GM23338 (cell line): ENCODE data around the gene STAMBP. TPM values are rescaled to one million over a fixed set of nuclear protein-coding genes. Genes with fewer than 3 reads are reported as not detected.

Experiments
- ATAC-seq: fragments of 200-7000 bp; cut with Tn5 transposase; 3 replicates; pipeline ENCODE4 v1.9.1; 2020
- DNase-seq: peaks from one replicate; pipeline ENCODE4 v3.0.0-alpha.2; 2015; ENCODE audit warnings: low spot score
- H2AFZ ChIP-seq: fragments of 200-600 bp; sonication (generic); 2 replicates; pipeline ENCODE4 v1.8.0; 2016; ENCODE audit warnings: antibody characterized with exemption, mild to moderate bottlenecking, moderate library complexity
- H3F3A ChIP-seq: fragments of 200-600 bp; sonication (generic); replicated peaks from 2 replicates; pipeline ENCODE4 v1.8.0; 2017; ENCODE audit warnings: antibody characterized with exemption, mixed run types, low read depth
- H3K27ac ChIP-seq: fragments of 200-600 bp; sonication (generic); 2 replicates; pipeline ENCODE4 v1.6.1; 2016; ENCODE audit warnings: low read depth
- H3K27me3 ChIP-seq: fragments of 200-600 bp; sonication (generic); 2 replicates; pipeline ENCODE4 v1.8.0; 2016; ENCODE audit warnings: mild to moderate bottlenecking, mixed run types, moderate library complexity; ENCODE audit not compliant: insufficient read depth
- H3K36me3 ChIP-seq: fragments of 200-600 bp; sonication (generic); 2 replicates; pipeline ENCODE4 v1.8.0; 2016; ENCODE audit warnings: mild to moderate bottlenecking; ENCODE audit not compliant: insufficient read depth
- H3K4me1 ChIP-seq: fragments of 200-600 bp; sonication (generic); 2 replicates; pipeline ENCODE4 v1.8.0; 2016; ENCODE audit warnings: mild to moderate bottlenecking, moderate library complexity; ENCODE audit not compliant: insufficient read depth
- H3K4me2 ChIP-seq: fragments of 200-600 bp; sonication (generic); 2 replicates; pipeline ENCODE4 v1.7.1; 2017; ENCODE audit warnings: mixed run types
- H3K4me3 ChIP-seq: fragments of 200-600 bp; sonication (generic); 2 replicates; pipeline ENCODE4 v1.6.1; 2016; ENCODE audit warnings: mixed run types
- H3K79me2 ChIP-seq: fragments of 200-600 bp; sonication (generic); replicated peaks from 2 replicates; pipeline ENCODE4 v1.8.0; 2017; ENCODE audit warnings: mild to moderate bottlenecking; ENCODE audit not compliant: insufficient read depth
- H3K9me2 ChIP-seq: fragments of 200-600 bp; sonication (generic); 2 replicates; pipeline ENCODE4 v1.8.0; 2017; ENCODE audit not compliant: insufficient read depth
- H4K20me1 ChIP-seq: fragments of 200-600 bp; sonication (generic); replicated peaks from 2 replicates; pipeline ENCODE4 v1.8.0; 2017; ENCODE audit warnings: mild to moderate bottlenecking; ENCODE audit not compliant: insufficient read depth
- H3K27ac Mint-ChIP-seq: 2 replicates; pipeline ENCODE4 v1.8.0; 2020; ENCODE audit warnings: inconsistent platforms, mild to moderate bottlenecking, moderate library complexity, mixed read lengths
- H3K27me3 Mint-ChIP-seq: 3 replicates; pipeline ENCODE4 v1.8.0; 2022; ENCODE audit warnings: low read depth, mild to moderate bottlenecking, moderate library complexity, mixed read lengths, inconsistent platforms; ENCODE audit not compliant: insufficient read depth, poor library complexity
- H3K36me3 Mint-ChIP-seq: 3 replicates; pipeline ENCODE4 v1.8.0; 2021; ENCODE audit warnings: low read depth, mild to moderate bottlenecking, inconsistent platforms, moderate library complexity, mixed read lengths
- H3K4me1 Mint-ChIP-seq: 3 replicates; pipeline ENCODE4 v1.8.0; 2020; ENCODE audit warnings: mild to moderate bottlenecking, inconsistent platforms, mixed read lengths
- H3K4me3 Mint-ChIP-seq: 3 replicates; pipeline ENCODE4 v1.8.0; 2021; ENCODE audit warnings: moderate library complexity, mild to moderate bottlenecking, inconsistent platforms, mixed read lengths
- H3K9me3 Mint-ChIP-seq: 3 replicates; pipeline ENCODE4 v1.8.0; 2020; ENCODE audit warnings: moderate library complexity, mild to moderate bottlenecking, inconsistent platforms, mixed read lengths
- CREB1 ChIP-seq: fragments of 250-450 bp; sonication (Bioruptor Pico); IDR thresholded peaks from 2 replicates; pipeline ENCODE4 v1.5.0; 2020; ENCODE audit warnings: low read depth, mild to moderate bottlenecking, moderate library complexity
- EZH2 ChIP-seq: fragments of 200-600 bp; sonication (generic); IDR thresholded peaks from one replicate; pipeline ENCODE4 v1.8.0; 2017; ENCODE audit warnings: antibody characterized with exemption, mild to moderate bottlenecking, low read depth; ENCODE audit not compliant: unreplicated experiment
- JUNB ChIP-seq: IDR thresholded peaks from one replicate; pipeline ENCODE4 v1.6.1; 2016; ENCODE audit warnings: antibody characterized with exemption; ENCODE audit not compliant: unreplicated experiment
- POLR2AphosphoS5 ChIP-seq: IDR thresholded peaks from 2 replicates; pipeline ENCODE4 v1.6.1; 2016; ENCODE audit warnings: antibody characterized with exemption, low read depth
- STAT1 ChIP-seq: IDR thresholded peaks from one replicate; pipeline ENCODE4 v1.6.1; 2016; ENCODE audit warnings: antibody characterized with exemption; ENCODE audit not compliant: unreplicated experiment
- ZNF331 ChIP-seq: fragments of 250-450 bp; sonication (Bioruptor Pico); IDR thresholded peaks from 2 replicates; pipeline ENCODE4 v1.5.0; 2020; ENCODE audit warnings: low read depth, mild to moderate bottlenecking, moderate library complexity
- ZNF462 ChIP-seq: fragments of 250-450 bp; sonication (Bioruptor Pico); IDR thresholded peaks from 2 replicates; pipeline ENCODE4 v1.5.0; 2020; ENCODE audit warnings: mild to moderate bottlenecking, moderate library complexity
- polyA plus RNA-seq: library from polyadenylated mRNA; unstranded; fragments of >200 nt; fragmentation: Nextera tagmentation; extraction: Ambion mirVana; gene quantifications from 2 replicates; pipeline ENCODE4 v1.2.1, GENCODE V29; 2016
- total RNA-seq: library from RNA; depleted of rRNA; stranded (reverse); fragments of >200 nt; shearing (Covaris generic); gene quantifications from 2 replicates; pipeline ENCODE4 v1.2.3, GENCODE V29; 2014
- TF ChIP-seq, protein P1 (sequence below): IDR thresholded peaks from 2 replicates; pipeline ENCODE4 v1.6.1; 2016; ENCODE audit warnings: antibody characterized with exemption
- TF ChIP-seq, protein P2 (sequence below), 2 experiments: fragments of 200-600 bp in 1 of 2; sonication (generic) in 1 of 2; conservative IDR thresholded peaks; 2 replicates each; pipeline versions ENCODE4 v1.5.1 to v1.6.1; 2016 to 2017; ENCODE audit warnings: antibody characterized with exemption in 2 of 2, low read depth in 2 of 2, mild to moderate bottlenecking in 2 of 2, moderate library complexity in 1 of 2
- TF ChIP-seq, protein P3 (sequence below): IDR thresholded peaks from one replicate; pipeline ENCODE4 v1.6.1; 2018; ENCODE audit warnings: antibody characterized with exemption; ENCODE audit not compliant: unreplicated experiment

STAMBP gene
- total and polyA plus RNA-seq, 2 experiments from 2014 or later = 33.9 to 106 TPM

- peaks cover 6% of the 10 kb centered on the region for H3K27me3 Mint-ChIP-seq
- H3K4me3 ChIP-seq = no peak overlapping the region
- H3K4me3 Mint-ChIP-seq = peak overlapping the region; percentile 86; the same call in 2 of the 3 replicates
- H4K20me1 ChIP-seq = peaks cover 4% of the 10 kb centered on the region; the same call in 1 of the 2 replicates
- H3K4me2 ChIP-seq = no peak overlapping the region
- H3K36me3 ChIP-seq = peaks cover 16% of the 10 kb centered on the region; the same call in 1 of the 2 replicates
- H3F3A ChIP-seq = no peaks in the 10 kb centered on the region
- no peak for TF ChIP-seq ZNF331 (CRISPR knock-in tag)
- TF ChIP-seq, protein P1, sequence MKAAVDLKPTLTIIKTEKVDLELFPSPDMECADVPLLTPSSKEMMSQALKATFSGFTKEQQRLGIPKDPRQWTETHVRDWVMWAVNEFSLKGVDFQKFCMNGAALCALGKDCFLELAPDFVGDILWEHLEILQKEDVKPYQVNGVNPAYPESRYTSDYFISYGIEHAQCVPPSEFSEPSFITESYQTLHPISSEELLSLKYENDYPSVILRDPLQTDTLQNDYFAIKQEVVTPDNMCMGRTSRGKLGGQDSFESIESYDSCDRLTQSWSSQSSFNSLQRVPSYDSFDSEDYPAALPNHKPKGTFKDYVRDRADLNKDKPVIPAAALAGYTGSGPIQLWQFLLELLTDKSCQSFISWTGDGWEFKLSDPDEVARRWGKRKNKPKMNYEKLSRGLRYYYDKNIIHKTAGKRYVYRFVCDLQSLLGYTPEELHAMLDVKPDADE = no peak
- TF ChIP-seq, protein P2, sequence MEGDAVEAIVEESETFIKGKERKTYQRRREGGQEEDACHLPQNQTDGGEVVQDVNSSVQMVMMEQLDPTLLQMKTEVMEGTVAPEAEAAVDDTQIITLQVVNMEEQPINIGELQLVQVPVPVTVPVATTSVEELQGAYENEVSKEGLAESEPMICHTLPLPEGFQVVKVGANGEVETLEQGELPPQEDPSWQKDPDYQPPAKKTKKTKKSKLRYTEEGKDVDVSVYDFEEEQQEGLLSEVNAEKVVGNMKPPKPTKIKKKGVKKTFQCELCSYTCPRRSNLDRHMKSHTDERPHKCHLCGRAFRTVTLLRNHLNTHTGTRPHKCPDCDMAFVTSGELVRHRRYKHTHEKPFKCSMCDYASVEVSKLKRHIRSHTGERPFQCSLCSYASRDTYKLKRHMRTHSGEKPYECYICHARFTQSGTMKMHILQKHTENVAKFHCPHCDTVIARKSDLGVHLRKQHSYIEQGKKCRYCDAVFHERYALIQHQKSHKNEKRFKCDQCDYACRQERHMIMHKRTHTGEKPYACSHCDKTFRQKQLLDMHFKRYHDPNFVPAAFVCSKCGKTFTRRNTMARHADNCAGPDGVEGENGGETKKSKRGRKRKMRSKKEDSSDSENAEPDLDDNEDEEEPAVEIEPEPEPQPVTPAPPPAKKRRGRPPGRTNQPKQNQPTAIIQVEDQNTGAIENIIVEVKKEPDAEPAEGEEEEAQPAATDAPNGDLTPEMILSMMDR (conservative IDR thresholded peaks at IDR 0.05; ENCODE audit: low read depth in 2 of 2) = no peak
- no peak for TF ChIP-seq CREB1 (CRISPR knock-in tag)
- no peak for TF ChIP-seq ZNF462 (CRISPR knock-in tag)
- TF ChIP-seq EZH2 = no peak
- no peak for TF ChIP-seq JUNB
- no peak for TF ChIP-seq POLR2AphosphoS5
- TF ChIP-seq STAT1 = no peak
- TF ChIP-seq, protein P3, sequence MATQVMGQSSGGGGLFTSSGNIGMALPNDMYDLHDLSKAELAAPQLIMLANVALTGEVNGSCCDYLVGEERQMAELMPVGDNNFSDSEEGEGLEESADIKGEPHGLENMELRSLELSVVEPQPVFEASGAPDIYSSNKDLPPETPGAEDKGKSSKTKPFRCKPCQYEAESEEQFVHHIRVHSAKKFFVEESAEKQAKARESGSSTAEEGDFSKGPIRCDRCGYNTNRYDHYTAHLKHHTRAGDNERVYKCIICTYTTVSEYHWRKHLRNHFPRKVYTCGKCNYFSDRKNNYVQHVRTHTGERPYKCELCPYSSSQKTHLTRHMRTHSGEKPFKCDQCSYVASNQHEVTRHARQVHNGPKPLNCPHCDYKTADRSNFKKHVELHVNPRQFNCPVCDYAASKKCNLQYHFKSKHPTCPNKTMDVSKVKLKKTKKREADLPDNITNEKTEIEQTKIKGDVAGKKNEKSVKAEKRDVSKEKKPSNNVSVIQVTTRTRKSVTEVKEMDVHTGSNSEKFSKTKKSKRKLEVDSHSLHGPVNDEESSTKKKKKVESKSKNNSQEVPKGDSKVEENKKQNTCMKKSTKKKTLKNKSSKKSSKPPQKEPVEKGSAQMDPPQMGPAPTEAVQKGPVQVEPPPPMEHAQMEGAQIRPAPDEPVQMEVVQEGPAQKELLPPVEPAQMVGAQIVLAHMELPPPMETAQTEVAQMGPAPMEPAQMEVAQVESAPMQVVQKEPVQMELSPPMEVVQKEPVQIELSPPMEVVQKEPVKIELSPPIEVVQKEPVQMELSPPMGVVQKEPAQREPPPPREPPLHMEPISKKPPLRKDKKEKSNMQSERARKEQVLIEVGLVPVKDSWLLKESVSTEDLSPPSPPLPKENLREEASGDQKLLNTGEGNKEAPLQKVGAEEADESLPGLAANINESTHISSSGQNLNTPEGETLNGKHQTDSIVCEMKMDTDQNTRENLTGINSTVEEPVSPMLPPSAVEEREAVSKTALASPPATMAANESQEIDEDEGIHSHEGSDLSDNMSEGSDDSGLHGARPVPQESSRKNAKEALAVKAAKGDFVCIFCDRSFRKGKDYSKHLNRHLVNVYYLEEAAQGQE = no peak
- H3K27me3 ChIP-seq = no peaks in the 10 kb centered on the region
- H3K9me2 ChIP-seq = no peaks in the 10 kb centered on the region
- peaks cover 38% of the 10 kb centered on the region for H3K36me3 Mint-ChIP-seq
- H2AFZ ChIP-seq = no peak overlapping the region
- H3K27ac ChIP-seq = no peak overlapping the region
- ATAC-seq (no peak), DNase-seq (no peak)
- peaks cover 10% of the 10 kb centered on the region for H3K4me1 ChIP-seq
- peaks cover 30% of the 10 kb centered on the region for H3K79me2 ChIP-seq
- H3K27ac Mint-ChIP-seq = no peak overlapping the region
- no peaks in the 10 kb centered on the region for H3K9me3 Mint-ChIP-seq
- peaks cover 28% of the 10 kb centered on the region for H3K4me1 Mint-ChIP-seq
Measured at GRCh38 chr2:73830871-73831401, 2.2 kb downstream of the STAMBP start.
